HepG2 (cell line): ENCODE data around the gene ASTN2. TPM values are rescaled to one million over a fixed set of nuclear protein-coding genes. Genes with fewer than 3 reads are reported as not detected.

ENCODE experiments used
- ADNP ChIP-seq: sonication (generic); formaldehyde crosslinking; IDR thresholded peaks from 2 replicates; pipeline ENCODE4 v1.4.0; 2020; ENCODE audit warnings: missing genetic modification reagents
- AHDC1 ChIP-seq: sonication (generic); formaldehyde crosslinking; IDR thresholded peaks from 2 replicates; pipeline ENCODE4 v1.5.1; 2020; ENCODE audit warnings: mild to moderate bottlenecking, missing genetic modification reagents, borderline replicate concordance
- CC2D1A ChIP-seq: sonication (generic); formaldehyde crosslinking; IDR thresholded peaks from 2 replicates; pipeline ENCODE4 v1.8.1; 2023; ENCODE audit warnings: mild to moderate bottlenecking, missing genetic modification reagents
- CREBL2 ChIP-seq: sonication (generic); formaldehyde crosslinking; IDR thresholded peaks from 2 replicates; pipeline ENCODE4 v1.8.1; 2023; ENCODE audit warnings: missing genetic modification reagents, mild to moderate bottlenecking, borderline replicate concordance
- ELF4 ChIP-seq: sonication (generic); formaldehyde crosslinking; IDR thresholded peaks from 2 replicates; pipeline ENCODE4 v1.5.0; 2020; ENCODE audit warnings: missing genetic modification reagents, mild to moderate bottlenecking, moderate library complexity, borderline replicate concordance
- GATA4 ChIP-seq: sonication (generic); IDR thresholded peaks from 2 replicates; pipeline ENCODE4 v1.6.1; 2016; ENCODE audit warnings: antibody characterized with exemption, low read depth, borderline replicate concordance
- MED8 ChIP-seq: sonication (generic); formaldehyde crosslinking; IDR thresholded peaks from 2 replicates; pipeline ENCODE4 v1.8.1; 2023; ENCODE audit warnings: mild to moderate bottlenecking, missing genetic modification reagents; ENCODE audit not compliant: insufficient replicate concordance
- MYNN ChIP-seq: sonication (generic); formaldehyde crosslinking; IDR thresholded peaks from 2 replicates; pipeline ENCODE4 v1.4.0; 2020; ENCODE audit warnings: mild to moderate bottlenecking, low read depth, missing genetic modification reagents
- PITX1 ChIP-seq: sonication (generic); formaldehyde crosslinking; IDR thresholded peaks from 2 replicates; pipeline ENCODE4 v1.5.1; 2020; ENCODE audit warnings: mild to moderate bottlenecking, missing genetic modification reagents
- RARA ChIP-seq: IDR thresholded peaks from 2 replicates; pipeline ENCODE4 v1.6.1; 2016; ENCODE audit warnings: missing genetic modification reagents, missing compliant biosample characterization
- SOX5 ChIP-seq: IDR thresholded peaks from 2 replicates; pipeline ENCODE4 v1.6.1; 2016; ENCODE audit warnings: borderline replicate concordance
- STAG1 ChIP-seq: sonication (generic); formaldehyde crosslinking; IDR thresholded peaks from 2 replicates; pipeline ENCODE4 v1.4.0; 2020; ENCODE audit warnings: missing genetic modification reagents
- ZBTB14 ChIP-seq: sonication (generic); formaldehyde crosslinking; IDR thresholded peaks from 2 replicates; pipeline ENCODE4 v1.4.0; 2020; ENCODE audit warnings: missing genetic modification reagents
- ZFP62 ChIP-seq: sonication (generic); formaldehyde crosslinking; IDR thresholded peaks from 2 replicates; pipeline ENCODE4 v1.4.0; 2020; ENCODE audit warnings: missing genetic modification reagents
- ZNF138 ChIP-seq: sonication (generic); formaldehyde crosslinking; IDR thresholded peaks from 2 replicates; pipeline ENCODE4 v1.5.0; 2020; ENCODE audit warnings: mild to moderate bottlenecking, low read depth, missing genetic modification reagents
- ZNF160 ChIP-seq: sonication (generic); formaldehyde crosslinking; IDR thresholded peaks from 2 replicates; pipeline ENCODE4 v1.8.0; 2022; ENCODE audit warnings: mild to moderate bottlenecking, inconsistent platforms, missing genetic modification reagents
- ZNF362 ChIP-seq: sonication (generic); formaldehyde crosslinking; IDR thresholded peaks from 2 replicates; pipeline ENCODE4 v1.4.0; 2020; ENCODE audit warnings: missing genetic modification reagents, mild to moderate bottlenecking, borderline replicate concordance
- ZNF563 ChIP-seq: sonication (generic); formaldehyde crosslinking; IDR thresholded peaks from 2 replicates; pipeline ENCODE4 v1.8.0; 2022; ENCODE audit warnings: mild to moderate bottlenecking, moderate library complexity, missing genetic modification reagents
- ZNF598 ChIP-seq: sonication (generic); formaldehyde crosslinking; IDR thresholded peaks from 2 replicates; pipeline ENCODE4 v1.5.1; 2020; ENCODE audit warnings: mild to moderate bottlenecking, missing genetic modification reagents, borderline replicate concordance
- ZNF746 ChIP-seq: sonication (generic); formaldehyde crosslinking; IDR thresholded peaks from 2 replicates; pipeline ENCODE4 v1.8.0; 2022; ENCODE audit warnings: mild to moderate bottlenecking, missing genetic modification reagents
- ZNF891 ChIP-seq: sonication (generic); formaldehyde crosslinking; IDR thresholded peaks from 2 replicates; pipeline ENCODE4 v1.5.0; 2020; ENCODE audit warnings: mild to moderate bottlenecking, missing genetic modification reagents
- polyA plus RNA-seq, 8 experiments: library from polyadenylated mRNA; depleted of rRNA in 3 of 8; stranded (reverse) in 7 of 8; unstranded in 1 of 8; fragments of >200 nt; fragmentation: Illumina TruSeq in 4 of 8; extraction: Trizol in 4 of 8; gene quantifications; 2 replicates each; pipeline versions ENCODE4 v1.2.1 to v1.2.3, GENCODE V29; 2011 to 2016; ENCODE audit warnings: low read depth in 4 of 8, missing spikeins in 1 of 8, mixed read lengths in 1 of 8; ENCODE audit not compliant: insufficient read depth in 1 of 8
- total RNA-seq, 5 experiments: library from RNA; depleted of rRNA; stranded (reverse); fragments of >200 nt; fragmentation: Illumina TruSeq; extraction: Trizol; gene quantifications; 2 replicates each; pipeline ENCODE4 v1.2.3, GENCODE V29; 2016; ENCODE audit warnings: low read depth in 1 of 5

The ASTN2 gene
- total and polyA plus RNA-seq, 2 of the 13 experiments (the other 11 are each of a cell fraction or from before 2014, with no cell fraction given): 5.2 to 13.5 TPM

GRCh38 chr9:116572095-116572748 is 842.6 kb downstream of the ASTN2 start (continued):
- TF ChIP-seq AHDC1 (CRISPR knock-in tag) (no peak), ZNF362 (CRISPR knock-in tag) (no peak; the same call in 1 of the 2 replicates), ADNP (no peak), SOX5 (CRISPR knock-in tag) (0 out of 2 replicates have a peak, but pooled peaks have one; percentile 21), GATA4 (no peak), MED8 (CRISPR knock-in tag) (no peak), ZNF563 (CRISPR knock-in tag) (no peak), ZNF891 (no peak), PITX1 (CRISPR knock-in tag) (no peak; the same call in 1 of the 2 replicates), ZNF746 (CRISPR knock-in tag) (no peak), CC2D1A (CRISPR knock-in tag) (no peak), ZFP62 (no peak), ELF4 (CRISPR knock-in tag) (no peak), CREBL2 (CRISPR knock-in tag) (no peak), MYNN (CRISPR knock-in tag) (no peak), ZBTB14 (CRISPR knock-in tag) (no peak), ZNF598 (CRISPR knock-in tag) (0 out of 2 replicates have a peak, but pooled peaks have one; percentile 61), ZNF160 (no peak), ZNF138 (no peak), STAG1 (CRISPR knock-in tag) (peak; percentile 96), RARA (CRISPR knock-in tag) (no peak)
